Memory B cell (primary cell): ENCODE measurements around the gene ARVCF.
A peak's percentile ranks its signal among the peaks of the same experiment; 100 is the strongest.

Experiments
- ATAC-seq: fragments of 150-1000 bp; cut with Tn5 transposase; 2 replicates; pipeline ENCODE4 v1.10.0; 2021; ENCODE audit warnings: low read depth, mild to moderate bottlenecking, moderate library complexity
- DNase-seq, 2 donors: peaks; one replicate each; pipeline ENCODE4 v3.0.0; 2022; ENCODE audit warnings: low spot score in 2 of 2
- H3K27ac Mint-ChIP-seq: one replicate; pipeline ENCODE4 v1.8.0; 2022; ENCODE audit warnings: mild to moderate bottlenecking, moderate library complexity, mixed read lengths
- H3K27me3 Mint-ChIP-seq: one replicate; pipeline ENCODE4 v1.8.0; 2022; ENCODE audit warnings: mixed read lengths
- H3K36me3 Mint-ChIP-seq: one replicate; pipeline ENCODE4 v1.8.0; 2022; ENCODE audit warnings: mild to moderate bottlenecking, mixed read lengths
- H3K4me1 Mint-ChIP-seq: one replicate; pipeline ENCODE4 v1.8.0; 2022; ENCODE audit warnings: mixed read lengths
- H3K4me3 Mint-ChIP-seq: one replicate; pipeline ENCODE4 v1.8.0; 2022; ENCODE audit warnings: mild to moderate bottlenecking, moderate library complexity, mixed read lengths
- H3K9me3 Mint-ChIP-seq: one replicate; pipeline ENCODE4 v1.8.0; 2022; ENCODE audit warnings: mixed read lengths

Gene ARVCF

GRCh38 chr22:19988331-19988808, 28.3 kb downstream of the ARVCF start:
- Mint-ChIP-seq H3K4me1 (peaks cover 2% of the 10 kb centered on the region), H3K4me3 (peak overlapping the region; percentile 63), H3K9me3 (no peaks in the 10 kb centered on the region), H3K36me3 (no peaks in the 10 kb centered on the region), H3K27me3 (peaks cover 2% of the 10 kb centered on the region), H3K27ac (no peak overlapping the region)
- DNase-seq, result no peak
- ATAC-seq, result no peak

GRCh38 chr22:19987394-19988306, 29.0 kb downstream of the ARVCF start:
- H3K4me1 Mint-ChIP-seq, result peaks cover 2% of the 10 kb centered on the region
- no peak for ATAC-seq

DNA sequence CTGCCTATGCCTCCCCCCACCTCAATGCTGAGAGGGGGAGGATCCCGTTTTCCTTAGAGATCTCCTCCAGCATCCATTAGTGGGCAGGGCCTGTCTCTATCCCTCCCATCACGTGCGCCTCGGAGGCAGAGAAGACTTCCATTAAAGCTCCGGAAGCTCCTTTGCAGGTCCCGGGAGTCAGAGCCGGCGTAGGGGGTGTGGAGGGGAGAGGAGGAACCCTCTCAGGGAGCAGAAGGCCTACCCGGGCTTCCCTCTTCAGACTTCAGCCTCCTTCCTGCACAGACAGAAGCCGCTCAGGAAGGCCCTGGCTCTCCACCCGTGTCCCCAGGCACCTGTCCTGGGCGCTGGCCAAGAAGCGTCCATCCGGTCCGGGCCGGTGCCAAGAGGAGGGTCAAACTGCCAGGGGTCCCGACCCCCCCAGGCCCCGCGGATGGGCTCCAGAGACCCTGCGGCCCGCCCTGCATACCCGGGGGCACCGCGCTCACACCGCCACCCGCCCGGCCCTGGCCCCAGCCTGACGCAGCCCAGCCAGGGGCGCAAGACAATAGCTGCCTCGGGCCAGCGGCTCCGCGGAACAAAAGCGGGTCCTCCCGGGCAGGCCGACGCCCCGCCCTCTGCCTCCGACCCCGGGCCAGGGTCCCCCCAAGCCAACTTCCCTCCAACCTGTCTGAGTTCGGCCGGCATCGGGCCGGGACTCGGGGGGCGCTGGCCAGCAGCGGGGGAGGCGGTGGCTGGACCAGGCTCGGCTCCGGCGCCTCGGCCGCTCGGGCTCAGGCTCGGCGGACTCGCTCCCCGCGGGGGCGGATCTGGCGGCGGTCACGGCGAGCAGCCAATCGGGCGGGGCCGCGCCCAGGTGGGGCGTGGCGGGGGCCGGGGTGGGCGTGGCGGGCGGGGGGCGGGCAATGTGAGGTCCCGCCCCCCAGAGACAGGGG, 29.9 kb downstream of the ARVCF start:
- ATAC-seq (peak; percentile 95), DNase-seq (peak; percentile 58 to 69)
- no peak overlapping the region for H3K27ac Mint-ChIP-seq
- no peaks in the 10 kb centered on the region for H3K36me3 Mint-ChIP-seq
- no peaks in the 10 kb centered on the region for H3K9me3 Mint-ChIP-seq
- peaks cover 2% of the 10 kb centered on the region for H3K27me3 Mint-ChIP-seq
- peak overlapping the region; percentile 68 for H3K4me3 Mint-ChIP-seq
- H3K4me1 Mint-ChIP-seq, result peaks cover 2% of the 10 kb centered on the region

More at GRCh38 chr22:19987394-19988306, 29.0 kb downstream of the ARVCF start:
- DNase-seq, result no peak
- no peak overlapping the region for H3K27ac Mint-ChIP-seq
- H3K36me3 Mint-ChIP-seq, result no peaks in the 10 kb centered on the region
- peaks cover 2% of the 10 kb centered on the region for H3K27me3 Mint-ChIP-seq
- no peaks in the 10 kb centered on the region for H3K9me3 Mint-ChIP-seq
- H3K4me3 Mint-ChIP-seq, result peak overlapping the region; percentile 63

DNA sequence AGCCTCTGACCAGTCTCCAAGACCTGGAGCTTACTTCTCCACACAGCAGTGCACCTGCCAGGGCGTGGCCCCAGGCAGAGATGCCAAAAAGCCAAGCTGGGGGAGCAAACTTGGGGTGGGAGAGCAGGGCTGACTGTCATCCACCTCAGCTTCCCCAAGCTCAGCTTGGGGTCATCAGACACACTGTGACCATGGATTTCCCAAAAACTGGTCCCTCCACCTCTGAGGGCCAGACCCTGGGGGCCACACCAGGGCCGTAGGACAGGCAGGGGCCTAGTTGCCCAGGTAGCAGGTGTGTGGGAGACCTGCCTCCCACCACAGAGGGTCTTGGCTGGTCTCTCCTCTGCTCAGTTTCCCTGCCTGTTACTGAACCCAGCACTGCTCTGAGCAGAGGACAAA, 30.6 kb downstream of the ARVCF start:
- H3K9me3 Mint-ChIP-seq, result no peaks in the 10 kb centered on the region
- no peaks in the 10 kb centered on the region for H3K36me3 Mint-ChIP-seq
- peaks cover 2% of the 10 kb centered on the region for H3K27me3 Mint-ChIP-seq
- peaks cover 2% of the 10 kb centered on the region for H3K4me1 Mint-ChIP-seq
- no peak for ATAC-seq
- DNase-seq, result no peak
- H3K27ac Mint-ChIP-seq, result no peak overlapping the region
- peak overlapping the region; percentile 68 for H3K4me3 Mint-ChIP-seq

- peak overlapping the region; percentile 27 for H3K4me3 Mint-ChIP-seq
- no peak for ATAC-seq
- DNase-seq, result no peak
- no peak overlapping the region for H3K27ac Mint-ChIP-seq
- H3K27me3 Mint-ChIP-seq, result peaks cover 2% of the 10 kb centered on the region
- H3K36me3 Mint-ChIP-seq, result no peaks in the 10 kb centered on the region
- H3K9me3 Mint-ChIP-seq, result no peaks in the 10 kb centered on the region
- H3K4me1 Mint-ChIP-seq, result peaks cover 2% of the 10 kb centered on the region
Measured at GRCh38 chr22:19984851-19985811, 31.5 kb downstream of the ARVCF start.

- Mint-ChIP-seq H3K4me1 (peaks cover 2% of the 10 kb centered on the region), H3K9me3 (no peaks in the 10 kb centered on the region), H3K27me3 (peaks cover 2% of the 10 kb centered on the region), H3K36me3 (no peaks in the 10 kb centered on the region), H3K4me3 (no peak overlapping the region), H3K27ac (no peak overlapping the region)
- ATAC-seq (no peak), DNase-seq (no peak)
Measured at GRCh38 chr22:19984201-19984753, 32.3 kb downstream of the ARVCF start.

DNA sequence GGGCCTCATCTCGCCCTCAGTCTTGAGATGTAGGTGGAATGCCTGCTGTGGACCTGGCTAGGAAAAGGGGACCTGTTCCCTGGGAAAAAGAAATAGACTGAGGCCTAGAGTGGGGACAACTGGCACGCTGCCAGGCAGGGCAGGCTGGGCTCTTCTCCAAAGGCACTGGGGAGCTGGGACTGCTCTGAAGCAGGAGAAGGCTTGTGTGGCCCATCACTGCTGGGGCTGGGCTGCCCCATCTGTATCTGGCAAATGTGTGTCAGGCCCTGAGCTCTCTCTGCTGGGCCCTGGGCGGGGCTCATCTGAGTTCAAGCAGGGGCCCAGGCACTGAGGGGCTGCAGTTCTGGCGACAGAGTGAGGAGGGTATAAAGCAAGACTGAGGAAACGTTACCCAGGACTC, 32.9 kb downstream of the ARVCF start:
- DNase-seq, result no peak
- Mint-ChIP-seq H3K27ac (no peak overlapping the region), H3K36me3 (no peaks in the 10 kb centered on the region), H3K27me3 (peaks cover 2% of the 10 kb centered on the region), H3K9me3 (no peaks in the 10 kb centered on the region), H3K4me3 (no peak overlapping the region), H3K4me1 (peaks cover 2% of the 10 kb centered on the region)
- ATAC-seq, result no peak

DNA sequence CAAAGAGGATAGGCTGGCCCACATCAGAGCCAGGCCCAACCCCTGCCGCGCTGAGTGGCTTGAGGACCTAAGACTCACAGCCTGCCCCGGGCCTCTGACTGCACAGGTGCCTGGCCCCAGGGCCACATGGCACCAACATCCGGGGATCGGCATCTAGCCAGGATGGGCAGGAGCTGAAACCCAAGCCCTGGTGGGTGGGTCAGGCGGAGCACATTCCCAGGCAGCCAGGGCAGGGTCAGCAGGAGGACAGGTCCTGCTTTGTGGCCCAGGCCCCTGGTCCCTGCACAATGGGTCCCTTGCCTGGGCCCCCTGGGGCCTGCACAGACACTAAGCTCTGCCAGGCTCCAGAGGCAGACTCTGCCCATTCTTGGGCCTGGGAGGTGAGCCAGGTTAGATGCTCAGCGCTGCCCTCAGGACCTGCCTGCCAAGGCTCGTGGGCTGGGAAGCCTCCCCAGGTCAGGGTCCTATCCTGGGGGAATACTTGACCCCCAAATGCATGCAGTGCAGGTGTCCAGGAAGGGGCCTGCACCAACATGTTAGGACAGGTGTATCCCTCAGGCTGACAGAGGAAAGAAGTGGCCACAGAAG, 33.5 kb downstream of the ARVCF start:
- no peaks in the 10 kb centered on the region for H3K36me3 Mint-ChIP-seq
- no peak overlapping the region for H3K27ac Mint-ChIP-seq
- H3K4me3 Mint-ChIP-seq, result no peak overlapping the region
- no peaks in the 10 kb centered on the region for H3K9me3 Mint-ChIP-seq
- no peak for DNase-seq
- H3K4me1 Mint-ChIP-seq, result peaks cover 2% of the 10 kb centered on the region
- peaks cover 2% of the 10 kb centered on the region for H3K27me3 Mint-ChIP-seq
- no peak for ATAC-seq

DNA sequence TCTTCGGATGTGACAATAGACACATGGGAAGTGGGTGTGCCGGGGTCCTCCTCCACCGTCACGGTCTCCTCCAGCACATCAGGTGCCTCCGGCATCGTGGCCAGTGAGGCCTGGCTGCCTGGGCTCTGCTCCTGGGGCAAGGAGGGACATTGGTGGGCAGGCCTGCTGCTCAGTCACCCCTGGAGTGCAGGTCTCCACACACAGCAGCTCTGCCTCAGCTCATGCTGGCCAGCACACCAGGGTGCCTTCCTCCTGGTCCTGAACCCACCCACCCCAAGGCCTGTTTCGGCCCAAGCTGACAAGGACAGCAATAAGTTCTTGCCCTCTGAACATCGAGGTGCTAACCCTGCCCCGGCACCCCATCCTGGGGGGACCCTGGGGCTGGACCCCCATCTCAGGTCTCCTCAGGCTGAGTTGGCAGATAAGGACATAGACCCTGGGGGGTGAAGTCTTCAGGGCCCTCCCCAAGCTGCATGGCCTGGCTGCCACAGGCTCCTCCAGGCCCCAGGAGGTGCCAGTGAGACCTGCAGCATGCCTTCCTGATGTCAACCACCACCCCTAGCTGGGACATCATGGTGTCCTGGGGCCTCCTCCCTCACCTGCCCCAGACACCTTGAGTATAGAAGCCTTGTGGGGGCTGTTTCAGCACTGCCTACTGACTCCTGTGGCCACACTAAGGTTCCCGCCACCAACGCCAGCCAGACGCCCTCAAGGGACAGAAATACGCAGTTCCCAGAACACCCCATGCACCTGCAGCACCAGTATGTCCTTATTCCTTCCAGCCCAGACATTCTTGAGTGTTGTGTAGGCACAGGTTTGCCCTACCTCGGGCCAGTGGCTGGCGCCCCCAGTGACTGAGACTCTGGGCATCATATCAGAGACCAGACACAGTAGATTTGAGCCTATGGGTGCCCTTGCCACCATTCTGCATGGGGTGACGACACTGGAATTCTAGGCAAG, 34.4 kb downstream of the ARVCF start:
- Mint-ChIP-seq H3K4me3 (no peak overlapping the region), H3K27ac (no peak overlapping the region), H3K36me3 (no peaks in the 10 kb centered on the region), H3K27me3 (peaks cover 2% of the 10 kb centered on the region), H3K9me3 (no peaks in the 10 kb centered on the region), H3K4me1 (peaks cover 2% of the 10 kb centered on the region)
- ATAC-seq, result no peak
- no peak for DNase-seq

DNA sequence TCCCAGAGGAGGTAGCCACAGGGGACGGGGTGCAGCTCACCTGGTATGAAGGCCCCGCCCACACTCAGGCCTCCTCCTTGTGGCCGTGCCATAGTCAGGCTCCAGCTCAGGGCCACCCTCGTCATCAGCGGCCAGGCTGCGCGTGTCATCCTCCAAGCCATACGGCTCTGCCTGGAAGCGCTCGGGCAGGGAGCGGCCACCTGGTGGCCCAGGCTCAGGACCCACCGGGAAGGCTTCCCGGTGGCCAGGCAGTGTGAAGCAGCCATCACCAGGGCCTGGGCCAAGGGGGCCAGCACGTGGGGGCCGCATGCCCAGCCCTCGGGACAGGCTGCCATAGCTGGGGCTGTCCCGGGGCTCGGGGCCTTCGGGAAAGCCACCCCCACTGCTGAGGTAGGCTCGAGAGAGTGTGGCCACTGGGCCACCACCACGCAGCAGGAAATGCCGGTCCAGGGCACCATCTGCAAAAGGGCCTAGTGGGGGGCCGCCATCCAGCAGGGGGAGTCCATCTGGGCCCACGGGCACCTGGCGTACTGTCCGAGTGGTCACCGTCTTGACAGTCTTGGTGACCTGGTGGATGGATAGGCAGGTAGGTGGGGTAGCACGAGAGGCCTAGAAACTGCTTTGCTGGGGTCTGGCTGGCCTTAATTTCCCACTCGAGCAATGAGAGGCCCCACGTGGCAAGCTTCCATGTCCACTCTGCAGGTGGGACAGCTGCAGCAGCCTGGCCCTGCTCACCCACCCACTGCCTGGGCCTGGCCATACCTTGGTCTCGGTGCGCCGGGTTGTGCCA, 35.3 kb downstream of the ARVCF start:
- Mint-ChIP-seq H3K27me3 (peaks cover 2% of the 10 kb centered on the region), H3K4me3 (no peak overlapping the region)

GRCh38 chr22:19980766-19981165, 35.9 kb downstream of the ARVCF start:
- Mint-ChIP-seq H3K9me3 (no peaks in the 10 kb centered on the region), H3K36me3 (no peaks in the 10 kb centered on the region), H3K27ac (no peak overlapping the region), H3K4me1 (no peaks in the 10 kb centered on the region), H3K4me3 (no peak overlapping the region), H3K27me3 (peaks cover 2% of the 10 kb centered on the region)
- DNase-seq, result no peak
- no peak for ATAC-seq

More for the DNA sequence above, 35.3 kb downstream of the ARVCF start:
- DNase-seq, result no peak
- peaks cover 1% of the 10 kb centered on the region for H3K4me1 Mint-ChIP-seq
- no peaks in the 10 kb centered on the region for H3K9me3 Mint-ChIP-seq
- no peaks in the 10 kb centered on the region for H3K36me3 Mint-ChIP-seq
- no peak for ATAC-seq
- H3K27ac Mint-ChIP-seq, result no peak overlapping the region
